ENCODE results near the gene DCUN1D2. TPM values are rescaled to one million over a fixed set of nuclear protein-coding genes. Genes with fewer than 3 reads are reported as not detected.

Gene DCUN1D2
- total RNA-seq, 3 donors from 2014 or later = 15.8 to 22.4 (median 16.4) TPM

DNA sequence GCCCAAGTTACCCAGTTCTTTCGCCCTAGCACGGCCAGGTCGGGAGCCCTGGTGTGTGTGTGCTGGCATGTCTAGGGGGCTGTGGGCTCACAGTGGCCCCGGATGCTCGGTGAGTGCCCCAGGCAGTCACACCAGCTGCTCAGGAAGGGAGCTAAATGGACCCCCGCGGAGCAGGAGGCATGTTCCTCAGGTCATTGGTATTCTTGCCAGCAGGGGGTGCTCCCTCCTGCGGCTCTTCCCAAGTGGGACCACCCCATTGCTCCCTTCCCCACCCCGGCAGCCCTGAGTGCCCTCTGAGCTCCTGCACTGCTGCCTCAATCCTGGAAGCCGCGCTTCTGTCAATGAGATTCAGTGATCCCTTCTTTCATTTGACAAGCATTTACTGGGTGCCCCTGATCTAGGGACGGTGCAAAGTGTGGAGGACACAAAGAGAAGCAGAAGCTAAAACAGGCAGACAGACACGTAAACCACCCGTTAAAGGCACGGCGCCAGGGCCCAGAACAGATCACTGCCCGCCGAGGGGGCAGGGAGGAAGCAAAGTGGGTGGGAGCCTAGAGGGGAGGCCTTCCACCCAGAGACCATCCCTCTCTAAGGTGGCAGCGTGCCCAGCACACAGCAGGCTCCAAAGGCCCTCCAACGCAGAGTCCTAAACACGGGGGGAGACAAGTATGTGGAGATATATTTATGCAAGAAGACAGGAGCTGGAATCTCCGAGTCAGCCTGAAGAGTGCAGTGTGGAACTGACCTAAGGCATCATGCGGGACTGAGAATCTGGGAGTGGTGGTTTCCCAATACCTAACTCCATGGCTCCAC, 32.1 kb downstream of the DCUN1D2 start:
- Histone ChIP-seq H3K27me3 (no peaks in the 10 kb centered on the region), H3K27ac (no peak overlapping the region), H3K4me3 (no peak overlapping the region), H3K4me1 (no peaks in the 10 kb centered on the region), H3K36me3 (peaks cover 9% of the 10 kb centered on the region), H3K9me3 (no peaks in the 10 kb centered on the region)
- intact Hi-C loops (cut with DNase I; ENCODE audit: low total_unique reads) = no loop called here
- TF ChIP-seq POLR2A (IDR thresholded peaks at IDR 0.05) (no peak), POLR2AphosphoS5 (IDR thresholded peaks at IDR 0.05) (no peak)
- TF ChIP-seq, protein P1, sequence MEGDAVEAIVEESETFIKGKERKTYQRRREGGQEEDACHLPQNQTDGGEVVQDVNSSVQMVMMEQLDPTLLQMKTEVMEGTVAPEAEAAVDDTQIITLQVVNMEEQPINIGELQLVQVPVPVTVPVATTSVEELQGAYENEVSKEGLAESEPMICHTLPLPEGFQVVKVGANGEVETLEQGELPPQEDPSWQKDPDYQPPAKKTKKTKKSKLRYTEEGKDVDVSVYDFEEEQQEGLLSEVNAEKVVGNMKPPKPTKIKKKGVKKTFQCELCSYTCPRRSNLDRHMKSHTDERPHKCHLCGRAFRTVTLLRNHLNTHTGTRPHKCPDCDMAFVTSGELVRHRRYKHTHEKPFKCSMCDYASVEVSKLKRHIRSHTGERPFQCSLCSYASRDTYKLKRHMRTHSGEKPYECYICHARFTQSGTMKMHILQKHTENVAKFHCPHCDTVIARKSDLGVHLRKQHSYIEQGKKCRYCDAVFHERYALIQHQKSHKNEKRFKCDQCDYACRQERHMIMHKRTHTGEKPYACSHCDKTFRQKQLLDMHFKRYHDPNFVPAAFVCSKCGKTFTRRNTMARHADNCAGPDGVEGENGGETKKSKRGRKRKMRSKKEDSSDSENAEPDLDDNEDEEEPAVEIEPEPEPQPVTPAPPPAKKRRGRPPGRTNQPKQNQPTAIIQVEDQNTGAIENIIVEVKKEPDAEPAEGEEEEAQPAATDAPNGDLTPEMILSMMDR (IDR thresholded peaks at IDR 0.05) = no peak
- no peak for DNase-seq (ENCODE audit: low spot score in 2 of 2)

DNA sequence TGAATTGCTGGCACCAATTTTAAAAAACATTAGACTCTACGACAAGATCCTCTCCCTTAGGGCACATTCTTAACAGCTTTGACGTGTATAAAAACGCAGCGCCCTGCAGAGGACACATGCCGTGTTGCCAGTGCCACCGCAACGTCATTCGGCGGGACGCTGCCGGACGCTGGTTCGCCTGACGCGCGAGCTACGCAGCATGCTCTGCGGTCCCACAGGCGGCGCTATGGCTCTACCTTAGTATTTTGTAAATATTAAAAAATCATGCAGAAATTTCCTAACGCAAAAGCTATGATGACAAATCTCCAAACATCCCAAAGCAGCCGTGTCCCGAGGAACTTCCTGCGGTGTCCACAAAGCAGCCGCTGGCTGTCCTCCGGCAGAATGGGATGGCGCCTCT, 33.0 kb downstream of the DCUN1D2 start:
- Histone ChIP-seq H3K9me3 (no peaks in the 10 kb centered on the region), H3K27me3 (no peaks in the 10 kb centered on the region), H3K27ac (no peak overlapping the region), H3K4me1 (no peaks in the 10 kb centered on the region), H3K4me3 (no peak overlapping the region), H3K36me3 (peaks cover 9% of the 10 kb centered on the region)
- TF ChIP-seq POLR2AphosphoS5 (IDR thresholded peaks at IDR 0.05) = no peak
- TF ChIP-seq, protein P1 (IDR thresholded peaks at IDR 0.05) = no peak
- no peak for TF ChIP-seq POLR2A (IDR thresholded peaks at IDR 0.05)
- no peak for DNase-seq (ENCODE audit: low spot score in 2 of 2)
- intact Hi-C loops (cut with DNase I; ENCODE audit: low total_unique reads) = no loop called here

DNA sequence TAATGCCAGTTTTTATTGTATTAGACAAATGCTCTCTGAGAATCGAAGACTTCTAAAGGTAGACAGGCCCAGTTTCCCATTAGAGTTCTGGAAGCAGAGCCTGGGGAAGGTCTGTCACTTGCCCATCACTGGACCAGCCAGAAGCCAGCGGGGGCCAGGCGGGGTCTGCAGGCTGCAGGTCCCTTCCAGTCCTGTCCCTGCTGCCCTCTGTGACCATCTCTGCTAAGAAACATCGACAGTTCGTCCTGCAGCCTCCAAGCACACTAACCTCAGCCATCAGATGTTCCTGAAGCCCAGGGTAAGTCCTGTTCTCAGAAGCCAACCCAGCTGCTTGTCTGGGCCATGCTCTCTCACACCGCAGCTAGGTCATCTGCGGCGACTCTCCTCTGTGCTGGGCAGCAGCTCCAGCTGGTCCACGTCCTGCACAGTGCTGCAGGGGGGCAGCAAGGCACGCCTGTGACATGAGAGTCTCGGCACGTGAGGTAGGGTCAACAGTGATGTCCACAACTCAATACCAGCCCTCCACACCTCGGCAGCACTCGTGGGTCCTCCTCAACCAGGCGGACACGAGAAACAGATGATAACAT, 34.3 kb downstream of the DCUN1D2 start:
- H3K27me3 ChIP-seq = no peaks in the 10 kb centered on the region
- TF ChIP-seq POLR2A (IDR thresholded peaks at IDR 0.05) (no peak), POLR2AphosphoS5 (IDR thresholded peaks at IDR 0.05) (no peak)
- TF ChIP-seq, protein P1 (IDR thresholded peaks at IDR 0.05) = no peak
- DNase-seq (ENCODE audit: low spot score in 2 of 2) = no peak
- intact Hi-C loops (cut with DNase I; ENCODE audit: low total_unique reads) = no loop called here
- no peaks in the 10 kb centered on the region for H3K9me3 ChIP-seq
- no peak overlapping the region for H3K4me3 ChIP-seq
- peaks cover 9% of the 10 kb centered on the region for H3K36me3 ChIP-seq
- H3K4me1 ChIP-seq = no peaks in the 10 kb centered on the region
- H3K27ac ChIP-seq = no peak overlapping the region

DNA sequence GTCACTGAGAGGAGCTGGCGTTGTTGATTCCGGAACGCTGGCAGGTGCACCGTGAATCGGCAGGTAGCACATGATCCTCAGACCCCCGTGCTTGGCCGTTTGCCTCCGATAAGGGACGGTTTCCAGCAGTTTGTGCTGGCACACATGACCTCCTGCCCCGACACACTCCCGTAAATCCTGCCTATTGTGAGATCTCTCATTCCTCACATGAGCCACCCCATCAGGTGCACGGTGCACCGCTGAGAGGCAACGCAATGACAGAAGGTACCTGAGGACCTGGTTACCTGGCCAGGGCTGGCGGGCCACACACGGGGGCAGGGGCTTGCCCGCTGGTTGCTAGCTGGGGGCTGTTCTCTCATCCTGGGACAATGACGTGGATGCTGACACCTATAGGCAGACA, 35.1 kb downstream of the DCUN1D2 start:
- Histone ChIP-seq H3K36me3 (peaks cover 9% of the 10 kb centered on the region), H3K4me1 (no peaks in the 10 kb centered on the region), H3K9me3 (no peaks in the 10 kb centered on the region), H3K27ac (no peak overlapping the region), H3K27me3 (no peaks in the 10 kb centered on the region), H3K4me3 (no peak overlapping the region)
- DNase-seq (ENCODE audit: low spot score in 2 of 2) = no peak
- TF ChIP-seq, protein P1 (IDR thresholded peaks at IDR 0.05) = no peak
- intact Hi-C loops (cut with DNase I; ENCODE audit: low total_unique reads) = no loop called here

DNA sequence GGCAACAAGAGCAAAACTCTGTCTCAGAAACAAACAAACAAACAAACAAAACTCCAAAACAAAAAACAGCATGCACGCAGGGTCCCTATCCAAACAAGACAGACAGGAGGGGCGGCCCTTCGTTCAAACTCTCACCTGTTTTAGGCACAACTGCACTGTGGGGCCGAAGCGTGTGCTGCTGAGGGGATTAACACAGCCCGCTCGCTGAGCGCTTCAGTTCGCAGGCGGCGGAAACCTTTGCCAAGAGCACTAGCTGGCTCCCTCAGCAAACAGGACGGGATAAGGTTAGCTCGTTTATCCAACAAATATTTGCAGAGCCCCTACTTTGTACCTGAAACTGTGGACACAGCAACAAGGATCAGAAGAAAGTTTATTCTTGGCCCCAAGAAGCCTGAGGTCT, 35.6 kb downstream of the DCUN1D2 start:
- no peak for TF ChIP-seq POLR2AphosphoS5 (IDR thresholded peaks at IDR 0.05)
- TF ChIP-seq, protein P1 (IDR thresholded peaks at IDR 0.05) = no peak
- TF ChIP-seq POLR2A (IDR thresholded peaks at IDR 0.05) = no peak
- no peaks in the 10 kb centered on the region for H3K4me1 ChIP-seq
- H3K27ac ChIP-seq = no peak overlapping the region
- H3K27me3 ChIP-seq = no peaks in the 10 kb centered on the region
- DNase-seq (ENCODE audit: low spot score in 2 of 2) = no peak
- peaks cover 5% of the 10 kb centered on the region for H3K36me3 ChIP-seq
- intact Hi-C loops (cut with DNase I; ENCODE audit: low total_unique reads) = no loop called here
- no peaks in the 10 kb centered on the region for H3K9me3 ChIP-seq
- H3K4me3 ChIP-seq = no peak overlapping the region

All from breast epithelium (tissue), 4 donors.